ENCODE measurements around the gene DLGAP4.

DLGAP4 gene

DNA sequence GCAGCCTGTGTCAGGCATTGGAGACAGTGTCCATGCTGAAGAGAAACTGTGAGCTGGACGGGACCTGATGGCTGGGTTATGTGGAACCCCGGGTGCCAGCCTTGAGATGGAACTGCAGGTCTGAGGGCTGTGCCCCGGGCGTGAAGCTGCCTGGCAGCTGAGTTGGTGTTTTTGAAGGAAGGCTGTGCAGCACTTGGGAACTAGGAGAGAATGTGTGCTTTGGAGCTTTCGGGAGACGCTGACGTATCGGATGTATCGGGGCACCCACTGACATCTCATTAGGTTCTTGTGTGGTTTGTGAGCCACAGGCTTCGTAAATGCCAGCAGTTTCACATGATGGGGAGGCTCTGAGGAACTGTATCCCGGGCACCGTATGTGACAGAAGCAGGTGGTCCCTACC is 2.2 kb downstream of the DLGAP4 start:
- no peak for DNase-seq (ENCODE audit: low read depth)

DNA sequence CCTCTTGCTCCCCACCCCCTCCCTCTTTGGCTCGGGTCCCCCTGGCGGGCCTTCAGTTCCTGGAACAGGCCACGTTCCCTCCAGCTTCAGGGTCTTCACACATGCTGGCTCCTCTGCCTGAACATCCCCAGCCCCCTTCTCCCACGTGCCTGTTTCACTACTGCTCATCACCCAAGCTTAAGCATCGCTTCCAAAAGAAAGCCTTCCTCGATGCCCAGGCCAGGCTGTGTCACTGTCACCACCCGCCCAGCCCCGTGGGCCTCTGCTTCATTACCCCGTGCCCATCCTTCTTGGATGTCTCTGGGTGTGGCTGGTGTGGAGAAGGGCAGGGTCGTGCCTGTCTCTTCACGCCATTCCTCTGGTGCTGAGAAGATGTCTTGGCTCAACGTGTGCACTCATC is 2.8 kb downstream of the DLGAP4 start:
- DNase-seq (ENCODE audit: low read depth), result no peak

DNA sequence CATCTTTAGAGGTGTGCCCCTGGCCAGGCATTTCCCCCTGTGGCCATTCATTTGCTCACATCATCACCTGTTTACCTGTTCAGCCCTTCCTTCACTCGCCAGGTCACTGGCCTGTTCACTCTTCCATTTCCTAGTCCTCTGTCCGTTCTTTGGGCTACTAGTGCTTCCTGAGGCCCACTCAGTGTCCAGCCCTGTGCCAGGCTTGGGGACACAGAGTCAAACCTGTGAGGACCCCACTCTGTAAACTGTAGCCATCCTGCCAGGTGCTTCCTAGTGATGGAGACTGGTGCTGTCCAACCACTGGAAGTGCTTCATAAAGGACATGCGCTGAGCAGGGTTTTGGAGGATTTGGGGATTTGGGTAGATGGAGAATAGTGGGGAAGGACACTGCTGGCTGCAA is 3.5 kb downstream of the DLGAP4 start:
- no peak for DNase-seq (ENCODE audit: low read depth)

DNA sequence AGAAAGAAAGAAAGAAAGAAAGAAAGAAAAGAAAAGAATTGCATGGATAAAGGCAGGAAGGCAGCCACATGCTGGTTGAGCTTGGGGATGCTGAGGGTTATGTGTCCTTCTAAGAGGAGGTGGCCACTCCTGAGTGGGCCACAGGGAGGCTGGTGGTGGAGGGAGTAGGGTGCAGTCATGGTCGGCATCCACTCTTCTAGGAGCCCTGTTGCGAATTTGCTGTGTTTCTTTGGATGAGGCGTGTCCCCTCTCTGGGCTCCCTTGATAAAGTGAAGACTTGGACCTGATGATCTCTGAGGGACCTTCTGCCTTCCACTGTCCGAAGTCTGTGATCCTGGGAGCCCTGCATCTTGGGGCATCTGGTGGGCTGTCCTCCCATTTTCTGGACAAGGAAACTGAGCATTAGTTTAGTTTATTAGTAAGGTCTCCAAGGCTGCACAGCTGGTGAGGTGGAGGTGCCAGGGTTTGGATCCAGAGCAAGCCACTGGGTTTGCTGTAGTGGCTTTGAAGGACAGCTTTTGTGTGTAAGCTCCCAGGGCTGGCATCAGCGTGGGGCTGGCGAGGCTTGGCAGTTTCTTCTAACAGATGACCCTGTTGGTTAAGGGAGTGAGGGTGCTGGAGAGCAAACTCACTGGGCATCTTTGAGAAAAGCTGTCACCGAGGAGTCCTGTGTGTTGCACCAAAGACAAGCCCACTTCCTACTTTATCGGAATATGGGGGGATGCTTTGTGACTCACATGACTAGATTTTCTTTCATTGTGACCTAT is 4.3 kb downstream of the DLGAP4 start:
- no peak for DNase-seq (ENCODE audit: low read depth)

DNA sequence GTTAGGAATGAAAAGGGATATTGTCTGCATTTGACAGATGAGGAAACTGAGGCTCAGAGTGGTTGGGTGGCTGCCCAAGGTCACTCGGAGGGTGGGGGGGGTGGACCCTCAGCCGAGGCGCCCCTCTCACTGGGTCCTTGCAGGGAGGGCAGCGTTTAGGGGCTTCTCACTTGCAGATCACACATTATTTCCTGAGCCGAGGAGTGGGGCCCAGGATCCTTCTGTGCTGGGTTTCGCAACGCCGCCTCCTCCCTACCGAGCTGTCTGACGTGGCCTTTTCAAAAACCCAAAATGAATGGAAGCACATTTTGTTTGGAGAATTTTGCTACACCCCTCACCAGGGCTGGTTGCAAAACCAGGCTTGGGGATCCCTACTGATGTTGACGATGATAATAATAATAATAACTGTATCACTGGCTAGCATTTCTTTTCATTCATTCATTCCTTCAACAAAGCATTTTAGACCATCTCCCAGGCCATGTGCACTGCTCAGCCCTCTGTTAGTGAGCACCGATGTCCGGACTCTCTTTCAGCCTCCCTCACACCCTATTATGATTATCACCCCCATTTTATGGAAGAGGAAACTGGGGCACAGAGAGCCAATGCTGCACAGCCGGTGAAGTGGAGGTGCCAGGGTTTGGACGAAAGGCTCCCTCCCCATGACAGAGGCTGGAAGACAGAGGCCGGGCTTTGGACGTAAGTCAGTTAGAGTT is 5.2 kb downstream of the DLGAP4 start:
- no peak for DNase-seq (ENCODE audit: low read depth)

DNA sequence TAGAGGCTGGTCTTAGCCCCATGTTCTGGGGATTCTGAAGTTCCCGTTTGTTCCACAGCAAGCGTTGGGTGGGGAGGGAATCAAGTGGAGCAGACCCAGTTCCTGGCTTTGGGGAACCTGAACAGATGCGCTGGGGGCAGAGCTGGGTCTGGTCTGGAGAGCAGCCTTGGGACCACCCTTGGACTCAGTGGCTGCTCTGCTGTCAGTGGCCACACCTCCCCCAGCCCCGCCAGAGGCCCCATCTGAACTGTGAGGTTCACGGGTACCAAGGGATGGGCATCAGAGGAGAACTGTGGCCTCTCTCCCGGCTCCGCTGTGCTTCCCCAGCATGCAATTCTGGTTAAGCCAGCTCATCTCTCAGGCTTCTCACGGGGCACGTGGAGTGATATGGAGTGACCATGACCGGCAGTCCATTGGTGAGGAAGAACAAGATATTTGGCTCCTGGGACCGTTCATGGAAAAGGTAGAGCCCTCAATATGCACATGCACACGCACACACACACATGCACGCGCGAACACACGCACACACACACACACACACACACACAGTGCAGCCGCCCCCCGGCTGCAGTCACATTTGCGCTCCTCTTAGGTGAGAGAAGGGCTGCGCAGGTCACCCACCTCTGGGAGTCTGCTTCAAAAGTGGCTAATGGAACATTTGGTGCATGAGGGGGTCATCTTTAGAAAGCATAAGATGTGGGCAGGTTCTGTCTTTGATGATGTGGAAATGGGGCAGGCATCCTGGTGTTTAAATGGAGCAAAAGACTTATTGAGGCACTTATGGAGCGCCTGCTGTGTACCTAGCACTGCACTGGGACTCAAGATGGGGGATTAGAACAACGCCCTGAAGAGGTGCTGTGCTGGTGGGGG is 6.0 kb downstream of the DLGAP4 start:
- no peak for DNase-seq (ENCODE audit: low read depth)

DNA sequence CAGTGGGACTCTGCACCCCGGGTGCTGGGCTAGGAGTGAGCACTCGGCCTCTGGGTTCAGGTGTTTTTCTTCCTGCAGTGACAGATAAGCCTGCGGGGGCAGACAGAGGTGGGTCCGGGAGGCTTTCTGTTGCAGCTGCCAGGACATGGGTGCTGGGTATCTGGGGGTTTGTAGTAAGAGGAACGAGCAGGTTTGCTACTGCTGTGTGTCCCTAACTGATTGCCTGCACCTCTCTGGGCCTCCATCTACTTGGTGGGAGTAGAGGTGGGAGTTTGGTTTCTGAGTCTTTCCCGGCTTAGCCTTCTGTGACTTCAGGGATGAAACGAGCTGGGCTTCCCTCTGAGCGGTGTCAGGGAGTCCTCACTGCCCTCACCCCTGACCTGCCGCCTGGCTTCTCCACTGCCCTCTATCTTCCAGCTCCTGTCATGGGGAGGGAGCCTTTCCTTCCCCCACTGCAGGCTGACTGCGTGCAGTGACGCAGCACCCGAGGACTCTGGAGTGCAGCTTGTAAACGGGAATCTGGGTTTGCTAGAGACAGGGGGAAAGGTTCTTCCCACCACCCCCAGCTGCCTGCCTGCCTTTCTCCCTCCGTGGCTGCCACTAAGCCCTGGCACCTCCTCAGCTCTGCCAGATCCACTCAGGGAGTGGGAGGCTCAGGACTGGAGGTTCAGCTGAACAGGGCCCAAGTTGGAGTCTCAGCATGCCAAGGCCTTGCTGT is 6.7 kb downstream of the DLGAP4 start:
- no peak for DNase-seq (ENCODE audit: low read depth)

DNA sequence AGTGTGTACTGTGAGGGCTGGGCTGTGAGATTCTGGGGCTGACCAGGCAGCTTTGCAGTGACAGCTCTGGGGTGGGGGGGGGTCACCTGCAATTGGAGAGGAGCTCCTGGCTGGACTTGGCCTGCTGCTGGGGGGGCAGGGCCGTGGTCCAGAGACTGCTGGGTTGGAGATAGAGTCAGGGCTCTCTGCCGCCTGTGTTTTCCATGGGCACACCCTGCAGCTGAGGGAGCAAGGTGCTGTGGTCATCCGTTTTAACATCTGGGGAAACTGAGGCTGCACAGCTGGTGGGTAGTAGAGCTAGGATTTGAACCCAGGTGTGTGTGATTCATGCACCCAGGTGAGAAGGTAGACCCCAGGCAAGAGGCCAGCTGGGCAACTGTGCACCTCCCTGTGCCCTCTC is 7.3 kb downstream of the DLGAP4 start:
- no peak for DNase-seq (ENCODE audit: low read depth)

DNA sequence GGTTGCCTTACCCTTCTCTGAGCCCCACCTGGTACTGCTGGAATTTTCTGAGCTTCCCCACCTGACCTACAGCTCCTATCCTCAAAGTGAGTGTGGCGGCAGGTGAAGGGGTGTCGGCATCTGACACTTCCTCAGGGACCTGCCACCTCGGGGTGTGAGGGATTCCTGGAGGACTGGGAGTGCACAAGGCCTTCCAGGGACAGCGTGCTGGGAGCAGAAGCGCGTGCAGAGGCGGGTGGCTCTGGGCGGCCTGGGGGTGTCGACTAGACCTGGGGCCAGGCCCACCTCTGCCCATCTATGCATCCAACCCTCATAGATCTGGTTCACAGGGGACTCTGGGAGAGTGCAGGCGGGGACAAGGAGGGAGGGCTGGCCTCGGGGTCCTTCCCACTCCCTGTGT is 7.8 kb downstream of the DLGAP4 start:
- no peak for DNase-seq (ENCODE audit: low read depth)

DNA sequence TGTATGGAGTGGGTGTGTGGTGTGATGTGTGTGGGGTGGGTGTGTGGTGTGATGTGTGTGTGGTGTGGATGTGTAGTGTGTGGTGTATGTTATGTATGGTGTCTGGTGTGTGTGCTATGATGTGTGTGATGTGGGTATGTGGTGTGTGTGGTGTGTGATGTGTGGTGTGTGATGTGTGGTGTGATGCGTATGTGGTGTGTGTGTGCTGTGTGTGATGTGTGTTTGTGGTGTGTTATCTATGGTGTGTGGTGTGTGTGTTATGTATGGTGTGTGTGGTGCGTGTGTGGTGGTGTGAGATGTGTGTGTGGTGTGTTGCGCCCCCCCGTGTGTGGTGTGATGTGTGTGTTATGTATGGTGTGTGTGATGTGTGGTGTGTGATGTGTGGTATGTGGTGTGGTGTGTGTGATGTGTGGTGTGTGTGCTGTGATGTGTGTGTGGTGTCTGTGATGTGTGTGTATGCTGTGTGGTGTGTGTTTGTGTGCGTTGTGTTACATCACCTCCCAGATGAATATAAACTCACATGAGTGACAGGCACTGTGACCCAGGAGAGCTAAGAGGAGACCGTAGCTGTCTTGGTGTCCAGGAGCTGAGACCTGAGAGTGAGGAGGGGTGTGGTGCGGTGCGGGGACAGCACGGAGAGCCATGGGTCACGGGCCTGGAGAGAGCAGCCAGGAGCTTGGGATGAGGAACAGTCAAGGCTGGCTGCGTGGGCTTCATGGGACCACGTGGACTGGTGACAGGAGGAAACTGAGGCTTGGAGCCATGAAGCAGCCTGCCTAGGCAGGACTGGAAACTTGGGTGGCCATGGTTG is 8.8 kb downstream of the DLGAP4 start:
- no peak for DNase-seq (ENCODE audit: low read depth)

DNA sequence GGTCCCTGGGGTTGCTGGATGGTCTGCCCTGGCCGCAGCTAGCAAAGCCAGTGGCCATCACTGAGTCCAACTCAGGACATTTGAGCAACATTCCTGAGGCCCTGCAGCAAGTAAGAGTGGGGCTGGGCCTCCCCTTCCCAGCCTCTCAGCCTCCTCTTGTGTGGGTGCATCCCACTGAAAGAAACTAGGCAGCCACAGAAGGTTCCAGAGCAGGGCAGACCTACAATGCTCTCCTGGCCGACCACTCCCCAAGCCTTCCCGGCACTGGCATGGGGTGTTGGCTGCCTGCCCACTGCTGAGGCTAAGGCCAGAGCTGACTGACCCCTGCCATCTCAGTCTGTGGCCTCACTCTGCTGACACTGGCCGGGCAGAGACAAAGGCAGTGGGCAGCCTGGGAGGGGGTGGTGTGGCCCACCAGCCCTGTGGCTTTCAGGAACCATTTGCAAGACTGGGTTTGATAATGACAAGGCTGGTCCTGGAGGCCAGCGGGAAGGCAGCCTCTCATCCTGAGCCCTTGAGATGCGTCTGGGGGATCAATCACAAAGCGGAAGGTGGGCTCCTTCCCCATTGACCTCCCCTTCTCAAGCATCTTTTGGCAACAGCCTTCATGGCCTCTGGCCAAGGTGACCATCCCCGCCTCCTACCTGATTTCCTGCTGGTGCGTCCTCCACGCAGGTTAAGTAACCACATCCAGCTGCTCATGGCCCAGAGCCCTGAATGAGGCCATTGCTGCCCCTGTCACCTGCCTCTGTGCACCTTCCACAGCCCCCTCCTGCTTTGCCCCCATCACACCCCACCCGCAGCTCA is 9.6 kb downstream of the DLGAP4 start:
- DNase-seq (ENCODE audit: low read depth), result no peak

DNA sequence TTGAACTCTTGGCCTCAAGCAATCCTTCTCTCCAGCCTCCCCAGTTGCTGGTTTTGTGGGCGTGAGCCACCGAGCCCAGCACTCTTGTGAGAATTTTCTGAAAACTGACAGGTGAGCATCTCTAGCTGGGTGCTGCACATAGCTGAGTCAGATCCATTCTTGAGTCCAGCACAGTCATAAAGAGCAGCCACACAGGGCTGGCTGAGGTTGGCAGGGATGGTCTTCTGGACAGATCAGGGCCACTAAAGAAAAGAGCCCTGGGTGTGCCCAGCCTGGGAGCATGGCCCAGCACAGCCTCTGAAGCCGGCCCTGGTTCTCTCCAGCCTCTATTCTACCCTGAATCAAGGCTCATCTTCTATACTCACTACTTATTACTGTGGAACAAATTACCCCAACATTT is 11.5 kb downstream of the DLGAP4 start:
- no peak for DNase-seq (ENCODE audit: low read depth)

DNA sequence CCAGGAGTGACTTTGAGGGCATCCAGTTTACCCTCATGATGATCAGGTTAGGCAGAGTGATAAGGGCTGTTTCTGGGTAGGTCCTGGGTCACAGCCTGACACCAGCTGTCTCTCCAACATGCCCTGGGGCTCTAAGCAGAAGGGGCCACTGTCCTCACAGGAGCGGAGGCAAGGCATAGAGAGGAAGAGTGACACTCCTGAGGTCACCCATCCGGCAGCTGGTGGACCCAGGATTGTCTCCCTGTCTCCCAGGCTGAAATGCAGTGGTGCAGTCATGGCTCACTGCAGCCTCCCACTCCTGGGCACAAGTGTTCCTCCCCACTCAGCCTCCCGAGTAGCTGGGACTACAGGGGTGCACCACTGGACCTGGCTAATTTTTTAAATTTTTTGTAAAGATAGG is 12.0 kb downstream of the DLGAP4 start:
- DNase-seq (ENCODE audit: low read depth), result no peak

DNA sequence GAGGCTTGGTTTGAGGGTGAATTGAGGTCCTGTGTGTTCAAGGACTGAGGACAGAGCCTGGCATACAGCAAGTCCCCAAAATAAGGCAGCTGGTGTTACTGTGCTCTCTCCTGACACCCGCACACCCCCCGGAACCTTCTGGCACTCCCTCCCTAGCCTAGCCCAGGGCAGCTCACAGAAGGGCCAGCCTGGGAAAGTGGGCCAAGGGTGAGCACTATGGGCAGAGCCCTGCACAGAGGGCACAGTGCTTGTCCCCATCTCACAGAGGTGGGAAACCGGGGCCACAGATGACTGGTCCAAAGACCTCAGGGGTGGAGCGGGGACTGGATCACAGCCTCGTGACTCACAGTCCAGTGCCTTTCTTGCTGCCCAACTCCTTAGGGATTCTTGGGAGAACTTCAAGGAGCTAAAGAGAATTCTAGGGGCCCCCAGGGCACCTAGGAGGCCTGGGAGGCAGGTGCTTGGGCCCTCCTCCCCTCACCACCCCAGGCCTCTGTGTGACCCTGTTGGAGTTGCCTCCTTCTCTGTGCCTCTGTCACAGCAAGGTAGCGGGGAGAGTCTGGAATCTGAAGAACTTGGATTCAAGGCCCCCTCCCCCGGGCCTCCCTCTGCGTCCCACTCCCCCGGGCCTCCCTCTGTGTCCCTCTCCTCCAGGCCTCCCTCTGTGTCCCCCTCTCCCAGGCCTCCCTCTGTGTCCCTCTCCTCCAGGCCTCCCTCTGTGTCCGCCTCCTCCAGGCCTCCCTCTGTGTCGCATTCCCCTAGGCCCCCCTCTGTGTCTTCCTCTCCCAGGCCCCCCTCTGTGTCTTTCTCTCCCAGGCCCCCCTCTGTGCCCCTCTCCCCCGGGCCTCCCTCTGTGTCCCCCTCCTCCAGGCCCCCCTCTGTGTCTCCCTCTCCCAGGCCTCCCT is 13.5 kb downstream of the DLGAP4 start:
- no peak for DNase-seq (ENCODE audit: low read depth)

DNA sequence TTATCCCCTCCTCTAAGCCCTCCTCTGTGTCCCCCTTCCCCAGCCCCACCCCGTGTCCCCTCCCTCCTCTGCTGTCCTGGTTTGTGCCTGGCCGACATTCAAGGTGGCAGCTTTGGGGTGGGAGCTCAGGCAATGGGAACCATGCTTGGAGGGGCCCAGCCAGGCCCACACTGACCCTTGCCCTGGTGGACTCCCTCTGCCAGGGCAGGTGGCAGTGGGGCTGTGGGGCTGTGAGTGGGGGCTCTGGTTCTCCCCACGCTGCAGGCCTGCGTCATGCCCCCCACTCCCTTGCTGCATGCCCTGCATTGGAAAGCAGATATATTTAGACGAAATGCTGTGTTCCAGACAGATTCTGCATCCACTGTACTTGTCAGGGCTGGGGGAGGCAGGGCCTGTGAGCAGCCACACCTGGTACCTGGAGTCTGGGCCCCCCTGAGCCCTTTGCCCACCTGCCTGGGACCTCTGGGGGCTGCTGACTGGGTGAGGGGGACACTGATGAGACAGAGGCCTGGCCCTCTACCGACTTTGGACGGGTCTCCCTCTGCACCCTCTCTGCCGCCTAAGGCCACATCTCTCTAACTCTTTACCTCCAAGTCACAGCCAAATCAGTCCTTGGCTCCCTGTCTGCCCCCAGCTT is 14.2 kb downstream of the DLGAP4 start:
- DNase-seq (ENCODE audit: low read depth), result no peak

DNA sequence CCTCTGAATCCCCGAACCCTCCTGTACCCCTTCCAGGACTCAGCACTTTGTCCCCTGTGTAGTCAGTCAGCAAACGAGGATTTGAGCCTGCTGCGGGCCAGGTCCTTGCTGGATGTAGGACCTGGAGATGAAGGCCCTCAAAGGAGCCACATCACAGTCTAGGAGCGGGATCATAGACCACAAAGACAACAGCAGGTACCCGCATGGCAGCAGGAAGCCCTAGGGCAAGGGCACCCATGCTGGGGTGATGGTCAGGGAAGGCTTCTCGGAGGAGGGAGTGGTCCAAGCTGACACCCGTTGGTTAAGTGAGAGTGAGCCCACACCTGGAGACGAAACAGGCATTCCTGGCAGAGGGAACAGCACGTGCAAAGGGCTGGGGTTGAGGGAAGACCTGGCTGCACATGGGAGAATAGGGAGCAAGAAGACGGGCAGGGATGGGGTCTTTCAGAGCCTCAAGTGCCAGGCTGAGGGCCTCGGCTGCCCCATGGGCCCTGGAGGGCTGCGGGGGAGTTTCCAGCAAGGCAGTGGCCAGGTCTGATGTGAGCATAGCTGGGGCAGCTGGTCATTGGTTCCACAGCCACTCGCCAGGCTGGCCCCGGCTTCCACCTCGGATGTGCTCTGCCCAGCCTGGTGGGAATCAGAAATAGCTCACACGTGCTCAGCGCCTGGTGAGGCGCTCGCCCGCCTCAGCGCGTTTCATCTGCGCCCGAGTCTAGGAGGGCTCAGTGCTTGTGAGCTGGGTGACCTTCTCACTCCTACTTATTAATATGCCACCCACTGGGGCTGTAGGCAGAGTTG is 15.0 kb downstream of the DLGAP4 start:
- no peak for DNase-seq (ENCODE audit: low read depth)

DNA sequence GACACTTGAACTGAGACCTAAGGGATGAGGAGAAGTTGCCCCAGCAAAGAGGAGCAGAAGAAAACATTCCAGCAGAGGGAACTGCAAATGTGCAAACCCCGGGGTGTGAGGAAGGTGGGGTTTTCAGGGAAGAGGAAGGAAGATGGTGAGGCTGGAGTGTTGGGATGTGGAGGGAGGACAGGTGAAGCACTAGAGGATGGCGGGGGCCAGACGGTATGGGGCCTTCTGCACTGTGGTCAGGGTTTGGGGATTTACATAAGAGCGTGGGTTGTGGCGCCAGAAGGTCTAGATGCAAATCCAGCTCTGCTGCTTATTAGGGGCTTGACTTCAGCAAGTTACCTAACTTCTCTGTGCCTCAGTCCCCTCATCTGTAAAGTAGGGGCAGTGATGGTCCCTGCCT is 16.0 kb downstream of the DLGAP4 start:
- DNase-seq (ENCODE audit: low read depth), result no peak

DNA sequence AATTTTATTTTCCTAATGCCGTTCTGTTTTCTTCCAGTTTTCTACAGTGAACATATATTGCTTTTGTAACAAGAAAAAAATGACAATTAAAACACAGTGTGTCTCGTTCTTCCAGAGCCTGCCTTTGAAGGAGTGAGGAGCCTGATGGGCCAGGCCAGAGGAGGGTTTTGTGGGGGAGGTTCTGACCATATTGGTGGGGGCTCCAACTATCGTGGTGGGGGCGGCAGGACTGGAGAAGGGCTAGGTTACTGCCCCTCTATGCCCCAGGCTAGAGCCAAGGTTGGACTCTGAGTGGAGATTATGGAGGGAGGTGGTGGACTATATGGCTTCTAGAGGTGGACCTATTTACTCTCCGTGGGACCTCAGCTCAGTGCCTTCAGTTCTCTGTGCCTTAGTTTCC is 24.0 kb downstream of the DLGAP4 start:
- DNase-seq (ENCODE audit: low read depth), result no peak
